ENCODE data around the gene KRT2.

KRT2 gene

GRCh38 chr12:52614381-52615207 lies 37.4 kb downstream of the KRT2 start:
- no peak for DNase-seq

- DNase-seq = no peak
Measured at GRCh38 chr12:52613384-52614030, 38.5 kb downstream of the KRT2 start.

- DNase-seq = no peak
Measured at GRCh38 chr12:52612431-52613383, 39.3 kb downstream of the KRT2 start.

- DNase-seq = no peak
Measured at GRCh38 chr12:52611080-52611468, 40.9 kb downstream of the KRT2 start.

- no peak for DNase-seq
Measured at GRCh38 chr12:52608826-52609630, 43.0 kb downstream of the KRT2 start.

GRCh38 chr12:52608161-52608560 lies 43.9 kb downstream of the KRT2 start:
- no peak for DNase-seq

GRCh38 chr12:52607314-52607713 lies 44.7 kb downstream of the KRT2 start:
- DNase-seq = no peak

GRCh38 chr12:52606581-52607218 lies 45.3 kb downstream of the KRT2 start:
- DNase-seq = no peak

- DNase-seq = no peak
Measured at GRCh38 chr12:52606096-52606495, 45.9 kb downstream of the KRT2 start.

- DNase-seq = no peak
Measured at GRCh38 chr12:52605542-52605941, 46.5 kb downstream of the KRT2 start.

- no peak for DNase-seq
Measured at GRCh38 chr12:52604859-52605258, 47.2 kb downstream of the KRT2 start.

GRCh38 chr12:52603314-52603713 lies 48.7 kb downstream of the KRT2 start:
- DNase-seq = peak in 1 of 2 experiments; percentile 61

- no peak for DNase-seq
Measured at GRCh38 chr12:52602552-52602951, 49.5 kb downstream of the KRT2 start.

- DNase-seq = no peak
Measured at GRCh38 chr12:52601671-52602070, 50.3 kb downstream of the KRT2 start.

GRCh38 chr12:52600941-52601481 lies 51.0 kb downstream of the KRT2 start, which contains the start of gene KRT72:
KRT72 (minus strand) TSS chr12:52601463; CDS start chr12:52601452, 11 bp downstream.
- no peak for DNase-seq

- no peak for DNase-seq
Measured at GRCh38 chr12:52600475-52600874, 51.5 kb downstream of the KRT2 start.

- DNase-seq = no peak
Measured at GRCh38 chr12:52600071-52600470, 51.9 kb downstream of the KRT2 start.

GRCh38 chr12:52598966-52599365 lies 53.0 kb downstream of the KRT2 start:
- no peak for DNase-seq
